ENCODE data around the gene SPARC. TPM values are rescaled to one million over a fixed set of nuclear protein-coding genes. Genes with fewer than 3 reads are reported as not detected.

SPARC gene
- total RNA-seq, 1 experiment from 2014 or later, result 320 TPM

GRCh38 chr5:151707567-151707966, 20.9 kb upstream of the SPARC start:
- Histone ChIP-seq H4K5ac (ENCODE audit: insufficient read length, low read depth, low read length) (no peak overlapping the region), H2BK120ac (ENCODE audit: low read depth, low read length, poor library complexity, severe bottlenecking) (no peak overlapping the region), H2BK12ac (ENCODE audit: insufficient read length, low read depth, low read length) (no peak overlapping the region), H3K14ac (ENCODE audit: insufficient read depth, low read length) (no peak overlapping the region), H3K79me1 (ENCODE audit: insufficient read depth, low read depth, low read length, poor library complexity, severe bottlenecking) (no peaks in the 10 kb centered on the region), H3K18ac (ENCODE audit: insufficient read length, low read depth, low read length) (no peak overlapping the region), H3T11ph (ENCODE audit: low read length) (no peak overlapping the region), H4K20me1 (ENCODE audit: control insufficient read depth, insufficient read depth, insufficient read length) (no peaks in the 10 kb centered on the region), H2AFZ (ENCODE audit: low read length) (no peak overlapping the region), H3K27me3 (ENCODE audit: insufficient read depth, low read length) (no peaks in the 10 kb centered on the region; the same call in 1 of the 2 replicates), H2BK5ac (ENCODE audit: insufficient read length, low read length) (no peak overlapping the region), H2AK5ac (ENCODE audit: insufficient read length, low read length) (no peak overlapping the region), H4K8ac (replicated peaks; ENCODE audit: insufficient read length, low read depth, low read length) (no peak overlapping the region), H3K27ac (ENCODE audit: insufficient read length, low read depth, low read length) (no peak overlapping the region), H3K23me2 (ENCODE audit: insufficient read length, low read depth, low read length, poor library complexity, severe bottlenecking) (no peaks in the 10 kb centered on the region), H3K9ac (ENCODE audit: extremely low read depth, insufficient read length, low read length) (no peak overlapping the region), H3K4me2 (ENCODE audit: insufficient read depth, insufficient read length, low read length) (no peak overlapping the region), H3K79me2 (ENCODE audit: insufficient read depth, low read length) (no peaks in the 10 kb centered on the region), H3K4ac (ENCODE audit: low read depth, low read length) (no peak overlapping the region), H3K4me1 (ENCODE audit: insufficient read depth, low read length) (no peaks in the 10 kb centered on the region), H2BK20ac (ENCODE audit: low read depth, low read length, poor library complexity, severe bottlenecking) (no peak overlapping the region), H4K91ac (ENCODE audit: insufficient read length, low read depth, low read length) (no peak overlapping the region), H2BK15ac (ENCODE audit: low read depth, low read length) (no peak overlapping the region), H3K23ac (ENCODE audit: insufficient read length, low read depth, low read length) (no peak overlapping the region), H3K56ac (ENCODE audit: insufficient read length, low read depth, low read length) (no peak overlapping the region), H3K9me3 (ENCODE audit: control insufficient read depth, low read depth, low read length) (no peaks in the 10 kb centered on the region)
- WGBS (ENCODE audit: extremely low coverage, insufficient read length, low lambda C conversion rate), result no CpG with 5 or more reads among the region's 2 CpGs
- TF ChIP-seq, protein P1, sequence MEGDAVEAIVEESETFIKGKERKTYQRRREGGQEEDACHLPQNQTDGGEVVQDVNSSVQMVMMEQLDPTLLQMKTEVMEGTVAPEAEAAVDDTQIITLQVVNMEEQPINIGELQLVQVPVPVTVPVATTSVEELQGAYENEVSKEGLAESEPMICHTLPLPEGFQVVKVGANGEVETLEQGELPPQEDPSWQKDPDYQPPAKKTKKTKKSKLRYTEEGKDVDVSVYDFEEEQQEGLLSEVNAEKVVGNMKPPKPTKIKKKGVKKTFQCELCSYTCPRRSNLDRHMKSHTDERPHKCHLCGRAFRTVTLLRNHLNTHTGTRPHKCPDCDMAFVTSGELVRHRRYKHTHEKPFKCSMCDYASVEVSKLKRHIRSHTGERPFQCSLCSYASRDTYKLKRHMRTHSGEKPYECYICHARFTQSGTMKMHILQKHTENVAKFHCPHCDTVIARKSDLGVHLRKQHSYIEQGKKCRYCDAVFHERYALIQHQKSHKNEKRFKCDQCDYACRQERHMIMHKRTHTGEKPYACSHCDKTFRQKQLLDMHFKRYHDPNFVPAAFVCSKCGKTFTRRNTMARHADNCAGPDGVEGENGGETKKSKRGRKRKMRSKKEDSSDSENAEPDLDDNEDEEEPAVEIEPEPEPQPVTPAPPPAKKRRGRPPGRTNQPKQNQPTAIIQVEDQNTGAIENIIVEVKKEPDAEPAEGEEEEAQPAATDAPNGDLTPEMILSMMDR (conservative IDR thresholded peaks at IDR 0.05), result no peak
- no peak for DNase-seq
- Mint-ChIP-seq H3K4me1 (peaks cover 3 to 6% of the 10 kb centered on the region in 2 experiments; a peak in 1 of 4 replicates), H3K36me3 (ENCODE audit: insufficient read depth in 1 of 3, low read depth in 3 of 3) (no peaks in the 10 kb centered on the region), H3K27ac (no peak overlapping the region), H3K27me3 (ENCODE audit: low read depth) (no peaks in the 10 kb centered on the region; the same call in 1 of the 2 replicates), H3K4me3 (no peak overlapping the region), H3K9me3 (no peaks in the 10 kb centered on the region; a peak in 1 of 5 replicates)

Measured in H9 (cell line).